GM12873 (cell line): Measurements from ENCODE around the gene HPS1.

ENCODE experiments used
- TF ChIP-seq, protein P1 (sequence below): IDR thresholded peaks from 2 replicates; pipeline ENCODE4 v1.5.1; 2012; ENCODE audit warnings: low read depth, mild to moderate bottlenecking, moderate library complexity, low read length, control low read depth; ENCODE audit not compliant: insufficient read depth; ENCODE audit errors: missing control alignments

The HPS1 gene

DNA sequence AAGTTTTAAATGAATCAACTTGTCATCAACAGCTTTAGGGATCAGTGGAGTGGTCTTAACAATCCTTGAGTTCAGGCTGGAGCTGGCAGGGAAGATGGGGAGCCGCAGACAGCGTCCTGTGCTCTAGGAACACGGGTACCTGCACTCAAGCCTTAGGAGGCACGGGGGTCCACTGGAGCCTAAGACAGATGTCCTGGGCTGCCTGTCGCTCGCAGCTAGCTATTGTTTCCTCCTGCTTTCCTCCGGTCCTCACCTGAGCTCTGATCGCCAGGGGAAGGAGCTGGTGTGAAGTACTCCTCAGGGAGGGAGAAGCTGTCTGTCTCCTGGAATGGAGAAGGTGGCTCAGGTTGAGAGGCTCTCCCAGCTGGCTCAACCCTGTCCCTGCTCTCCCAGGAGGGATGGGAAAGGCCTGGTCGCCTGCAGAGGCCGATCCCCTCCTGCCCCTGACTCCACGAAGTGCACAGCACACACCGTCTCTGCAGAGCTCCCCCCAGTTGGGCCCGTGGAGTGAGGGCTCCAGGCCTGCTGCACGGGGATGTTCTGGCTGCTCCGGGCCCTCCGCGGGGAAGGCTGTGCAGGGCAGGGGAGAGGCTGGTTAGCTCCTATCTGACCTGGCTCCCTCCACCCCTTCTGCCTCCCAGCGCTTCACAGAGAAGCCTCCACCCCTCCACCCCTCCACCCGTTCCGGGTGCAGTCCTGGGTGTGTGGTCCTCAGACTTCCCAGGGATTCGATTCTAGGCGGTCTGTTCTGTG, 17.2 kb downstream of the HPS1 start:
- TF ChIP-seq, protein P1, sequence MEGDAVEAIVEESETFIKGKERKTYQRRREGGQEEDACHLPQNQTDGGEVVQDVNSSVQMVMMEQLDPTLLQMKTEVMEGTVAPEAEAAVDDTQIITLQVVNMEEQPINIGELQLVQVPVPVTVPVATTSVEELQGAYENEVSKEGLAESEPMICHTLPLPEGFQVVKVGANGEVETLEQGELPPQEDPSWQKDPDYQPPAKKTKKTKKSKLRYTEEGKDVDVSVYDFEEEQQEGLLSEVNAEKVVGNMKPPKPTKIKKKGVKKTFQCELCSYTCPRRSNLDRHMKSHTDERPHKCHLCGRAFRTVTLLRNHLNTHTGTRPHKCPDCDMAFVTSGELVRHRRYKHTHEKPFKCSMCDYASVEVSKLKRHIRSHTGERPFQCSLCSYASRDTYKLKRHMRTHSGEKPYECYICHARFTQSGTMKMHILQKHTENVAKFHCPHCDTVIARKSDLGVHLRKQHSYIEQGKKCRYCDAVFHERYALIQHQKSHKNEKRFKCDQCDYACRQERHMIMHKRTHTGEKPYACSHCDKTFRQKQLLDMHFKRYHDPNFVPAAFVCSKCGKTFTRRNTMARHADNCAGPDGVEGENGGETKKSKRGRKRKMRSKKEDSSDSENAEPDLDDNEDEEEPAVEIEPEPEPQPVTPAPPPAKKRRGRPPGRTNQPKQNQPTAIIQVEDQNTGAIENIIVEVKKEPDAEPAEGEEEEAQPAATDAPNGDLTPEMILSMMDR = no peak

DNA sequence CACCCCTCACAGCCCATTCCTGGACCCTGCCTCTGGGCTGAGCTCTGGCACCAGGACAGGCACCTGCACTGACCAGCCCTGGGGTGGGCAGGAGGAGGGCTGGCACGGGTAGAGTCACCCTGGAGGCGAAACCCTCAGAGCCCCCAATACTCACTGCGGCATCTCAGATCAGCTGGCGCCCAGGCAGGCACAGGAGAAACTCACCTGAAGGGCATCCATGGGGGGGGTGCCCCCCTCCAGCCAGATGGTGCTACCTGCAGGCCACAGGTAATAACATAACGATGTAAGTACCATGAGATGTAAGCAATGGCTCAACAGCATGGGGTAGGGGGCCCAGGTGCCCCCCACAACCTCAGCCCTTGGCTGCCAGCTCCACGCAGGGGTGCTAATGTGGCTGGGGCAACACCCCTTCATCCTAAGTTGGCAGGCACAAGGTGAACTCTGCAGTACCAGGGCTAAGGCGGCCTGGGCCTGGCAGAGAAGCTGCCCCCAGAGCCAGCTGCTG, 19.7 kb downstream of the HPS1 start:
- TF ChIP-seq, protein P1 = no peak

DNA sequence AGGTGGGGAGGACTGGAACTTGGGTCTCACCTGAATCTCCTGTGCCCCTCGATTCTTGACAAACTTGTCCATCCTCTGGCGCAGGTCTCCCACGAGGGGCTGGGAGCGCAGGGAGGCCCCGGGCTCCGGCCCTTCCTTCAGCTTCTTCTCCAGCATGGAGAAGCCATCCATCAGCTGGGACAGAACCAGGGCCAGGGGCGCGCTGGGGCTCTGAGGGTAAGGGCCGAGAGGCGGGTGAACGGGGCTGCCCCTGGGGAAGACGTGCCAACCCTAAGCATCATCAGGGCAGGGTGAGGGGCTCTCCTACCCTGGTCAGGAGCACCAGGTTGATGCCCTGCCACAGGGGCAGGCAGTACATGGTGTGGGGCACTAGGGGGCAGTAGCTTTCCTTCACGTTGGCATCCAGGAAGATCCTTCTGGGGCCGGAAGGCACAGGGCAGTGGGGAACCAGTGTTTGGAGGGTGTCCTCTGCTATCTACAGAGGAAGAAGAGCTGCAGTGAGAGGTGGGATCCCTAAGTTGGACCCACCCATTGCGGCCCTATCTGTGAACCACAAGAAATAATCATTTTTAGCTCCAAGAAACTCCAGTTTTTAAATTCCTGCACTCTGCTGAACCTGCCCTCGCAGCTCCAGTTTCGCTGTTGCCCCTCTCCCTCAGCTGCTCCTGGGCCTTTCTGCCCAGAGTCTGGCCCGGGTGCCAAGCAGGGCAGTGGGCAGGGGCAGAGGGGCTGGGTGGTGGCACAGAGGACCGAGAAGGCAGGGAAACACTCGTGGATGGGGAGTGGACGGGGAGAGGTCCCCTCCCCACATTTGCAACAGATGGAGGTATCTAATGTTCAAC, 21.0 kb downstream of the HPS1 start:
- TF ChIP-seq, protein P1 = peak; percentile 94

DNA sequence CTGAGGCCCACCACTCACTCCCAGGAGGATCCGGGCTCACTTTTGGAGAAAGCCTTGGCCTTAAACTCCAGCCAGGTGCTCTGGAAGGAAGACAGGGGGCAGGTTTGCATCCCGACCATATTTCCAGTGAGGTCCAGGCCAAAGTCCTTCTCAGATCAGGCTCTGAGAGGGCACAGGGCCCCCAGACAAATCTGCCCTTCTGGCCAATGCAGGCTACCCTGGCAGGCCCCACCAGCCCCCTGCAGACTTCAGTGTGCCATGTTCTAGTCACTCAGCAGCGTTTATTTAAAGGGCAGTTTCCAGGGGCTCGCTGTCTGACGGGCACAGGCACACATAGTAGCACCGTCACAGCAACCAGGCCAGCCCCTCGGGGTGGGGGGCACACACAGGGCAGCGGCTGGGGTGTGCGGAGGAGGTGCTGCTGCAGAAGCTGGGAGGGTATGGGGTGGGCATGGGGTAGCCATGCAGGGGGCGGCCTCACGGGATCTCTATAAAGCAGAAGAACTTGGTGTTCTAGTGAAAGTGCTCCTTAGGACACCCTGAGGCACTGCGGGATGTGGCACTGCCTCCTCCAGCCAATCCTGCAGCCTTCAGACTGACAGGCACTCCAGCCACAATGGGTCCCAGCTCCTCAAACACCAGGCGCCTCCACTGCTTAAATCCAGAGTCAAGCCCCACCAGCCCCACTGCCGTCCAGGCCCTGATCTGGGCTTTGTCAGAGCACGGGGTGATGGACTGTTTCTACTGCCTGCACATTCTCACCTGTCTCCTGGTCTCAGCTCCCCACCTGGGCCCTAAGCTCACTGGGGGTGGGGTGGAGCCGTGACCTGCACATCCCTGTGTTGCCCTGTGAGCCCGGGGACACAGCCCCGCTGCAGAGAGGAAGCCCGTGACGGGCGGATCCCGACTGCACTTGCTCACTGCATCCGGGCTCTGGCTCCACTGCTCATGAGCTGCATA, 22.2 kb downstream of the HPS1 start:
- TF ChIP-seq, protein P1 = no peak

DNA sequence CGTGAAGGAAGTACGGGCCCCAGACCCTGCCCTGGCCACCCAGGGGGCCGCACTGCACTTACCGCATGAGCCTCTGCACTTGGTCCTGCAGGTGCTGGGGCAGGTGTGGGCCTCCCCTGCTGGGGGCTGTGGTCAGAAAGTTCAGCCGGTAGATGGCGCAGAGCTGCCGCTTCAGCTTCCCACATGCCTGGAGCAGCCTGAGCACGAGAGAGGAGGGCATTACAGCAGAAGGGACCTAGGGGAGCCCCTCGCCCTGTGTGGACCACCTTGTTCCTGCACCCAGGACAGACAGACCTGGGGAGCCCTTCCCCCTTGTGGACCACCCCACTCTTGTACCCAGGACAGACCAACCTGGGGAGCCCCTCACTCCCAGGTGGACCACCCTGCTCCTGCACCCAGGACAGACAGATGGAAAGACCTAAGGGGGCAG, 23.0 kb downstream of the HPS1 start:
- TF ChIP-seq, protein P1 = no peak

DNA sequence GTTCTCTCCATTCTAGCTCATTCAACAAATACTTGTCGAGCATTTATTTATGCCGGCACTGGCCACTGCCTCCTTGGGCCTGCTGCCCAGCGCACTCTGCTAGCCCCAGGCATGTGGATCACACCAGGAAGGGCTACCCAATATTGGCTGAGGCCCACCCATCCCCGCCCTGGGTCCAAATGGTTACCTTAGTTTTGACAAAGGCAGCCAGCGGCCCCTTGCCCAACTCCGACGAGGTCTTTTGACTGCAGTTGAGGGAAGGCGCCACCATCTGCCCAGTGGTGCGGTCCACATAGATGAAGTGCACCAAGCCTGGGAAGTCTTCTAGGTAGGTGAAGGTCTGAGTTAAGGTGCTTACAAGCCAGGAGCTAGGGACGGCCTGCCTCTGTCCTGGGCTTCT, 24.6 kb downstream of the HPS1 start:
- TF ChIP-seq, protein P1 = no peak
